ENCODE measurements around the gene MGAT5B. TPM values are rescaled to one million over a fixed set of nuclear protein-coding genes. Genes with fewer than 3 reads are reported as not detected.

MGAT5B gene
- total RNA-seq, 2 donors from 2014 or later: 0.14 to 4.1 TPM

- TF ChIP-seq POLR2AphosphoS5 (IDR thresholded peaks at IDR 0.05) (no peak), CTCF (IDR thresholded peaks at IDR 0.05) (no peak), POLR2A (IDR thresholded peaks at IDR 0.05) (no peak)
- 4% methylated on average over 7 of the region's 8 CpGs for WGBS
- DNase-seq (ENCODE audit: low spot score): no peak
Observed at GRCh38 chr17:76925441-76925891, 57.3 kb downstream of the MGAT5B start.

GRCh38 chr17:76926237-76926866 is 58.1 kb downstream of the MGAT5B start:
- H3K9me3 ChIP-seq: no peaks in the 10 kb centered on the region
- H3K4me1 ChIP-seq (replicated peaks): no peaks in the 10 kb centered on the region
- no peak overlapping the region for H3K4me3 ChIP-seq
- 87% methylated on average over 17 of the region's 17 CpGs for WGBS
- no peak for DNase-seq (ENCODE audit: low spot score)
- H3K27ac ChIP-seq: no peak overlapping the region
- H3K36me3 ChIP-seq: no peaks in the 10 kb centered on the region
- H3K27me3 ChIP-seq (replicated peaks; ENCODE audit: insufficient read depth): no peaks in the 10 kb centered on the region
- TF ChIP-seq CTCF (IDR thresholded peaks at IDR 0.05) (no peak), POLR2A (IDR thresholded peaks at IDR 0.05) (no peak), POLR2AphosphoS5 (IDR thresholded peaks at IDR 0.05) (no peak)
- intact Hi-C loops (cut with DNase I): no loop called here

More at GRCh38 chr17:76925441-76925891, 57.3 kb downstream of the MGAT5B start:
- Histone ChIP-seq H3K27ac (no peak overlapping the region), H3K4me3 (no peak overlapping the region), H3K4me1 (replicated peaks) (no peaks in the 10 kb centered on the region), H3K27me3 (replicated peaks; ENCODE audit: insufficient read depth) (peaks cover 3% of the 10 kb centered on the region), H3K9me3 (no peaks in the 10 kb centered on the region), H3K36me3 (no peaks in the 10 kb centered on the region)
- intact Hi-C loops (cut with DNase I): no loop called here

- Histone ChIP-seq H3K27ac (no peak overlapping the region), H3K27me3 (replicated peaks; ENCODE audit: insufficient read depth) (peaks cover under 1% of the 10 kb centered on the region), H3K36me3 (no peaks in the 10 kb centered on the region), H3K9me3 (no peaks in the 10 kb centered on the region), H3K4me1 (replicated peaks) (no peaks in the 10 kb centered on the region), H3K4me3 (no peak overlapping the region)
- no peak for TF ChIP-seq POLR2AphosphoS5 (IDR thresholded peaks at IDR 0.05)
- no peak for TF ChIP-seq POLR2A (IDR thresholded peaks at IDR 0.05)
- TF ChIP-seq CTCF (IDR thresholded peaks at IDR 0.05): no peak
- DNase-seq (ENCODE audit: low spot score): no peak
- 75% methylated on average over 12 of the region's 12 CpGs for WGBS
- intact Hi-C loops (cut with DNase I): no loop called here
Observed at GRCh38 chr17:76927577-76927976, 59.4 kb downstream of the MGAT5B start.

- intact Hi-C loops (cut with DNase I): no loop called here
- Histone ChIP-seq H3K9me3 (no peaks in the 10 kb centered on the region), H3K27ac (no peak overlapping the region), H3K36me3 (no peaks in the 10 kb centered on the region), H3K4me1 (replicated peaks) (no peaks in the 10 kb centered on the region), H3K4me3 (no peak overlapping the region), H3K27me3 (replicated peaks; ENCODE audit: insufficient read depth) (peaks cover 2% of the 10 kb centered on the region)
- no peak for DNase-seq (ENCODE audit: low spot score)
- WGBS: 69% methylated on average over 4 of the region's 4 CpGs
- TF ChIP-seq POLR2AphosphoS5 (IDR thresholded peaks at IDR 0.05): no peak
- TF ChIP-seq CTCF (IDR thresholded peaks at IDR 0.05): no peak
- no peak for TF ChIP-seq POLR2A (IDR thresholded peaks at IDR 0.05)
Observed at GRCh38 chr17:76927982-76928381, 59.8 kb downstream of the MGAT5B start.

- H3K4me1 ChIP-seq (replicated peaks): no peaks in the 10 kb centered on the region
- H3K27ac ChIP-seq: no peak overlapping the region
- no peak overlapping the region for H3K4me3 ChIP-seq
- TF ChIP-seq POLR2AphosphoS5 (IDR thresholded peaks at IDR 0.05) (no peak), POLR2A (IDR thresholded peaks at IDR 0.05) (no peak), CTCF (IDR thresholded peaks at IDR 0.05) (no peak)
- no peak for DNase-seq (ENCODE audit: low spot score)
- H3K9me3 ChIP-seq: no peaks in the 10 kb centered on the region
- H3K36me3 ChIP-seq: no peaks in the 10 kb centered on the region
- intact Hi-C loops (cut with DNase I): no loop called here
- peaks cover 2% of the 10 kb centered on the region for H3K27me3 ChIP-seq (replicated peaks; ENCODE audit: insufficient read depth)
- WGBS: 95% methylated on average over 3 of the region's 3 CpGs
Observed at GRCh38 chr17:76929148-76929547, 60.9 kb downstream of the MGAT5B start.

All from prostate gland (tissue), 2 donors.